ENCODE measurements around the gene PMP22.

PMP22 gene

DNA sequence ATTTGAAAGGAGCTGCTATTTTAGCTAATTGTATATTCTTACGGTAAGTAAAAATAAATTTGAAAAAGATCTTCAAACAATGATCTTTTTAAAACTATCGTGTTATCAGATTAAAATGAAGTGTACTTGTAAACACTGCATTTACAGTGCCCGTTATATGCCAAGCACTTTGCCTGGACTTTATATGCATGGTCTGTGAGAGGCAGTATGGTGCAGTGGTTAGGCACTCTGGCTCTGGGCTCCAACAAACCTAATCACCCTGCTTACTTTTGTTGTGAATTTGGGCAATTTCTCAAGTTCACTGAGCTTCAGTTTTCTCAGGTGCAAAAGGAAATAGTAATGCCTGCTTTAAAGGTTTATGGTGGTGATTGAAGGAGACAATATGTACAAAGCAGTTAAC is 1.4 kb downstream of the PMP22 start:
- Histone ChIP-seq H3K36me3 (replicated peaks; ENCODE audit: low read depth, low read length) (no peaks in the 10 kb centered on the region), H3K4me1 (ENCODE audit: low read length) (no peaks in the 10 kb centered on the region; the same call in 1 of the 2 replicates), H2AFZ (ENCODE audit: low read depth, low read length) (no peak overlapping the region), H3K4me2 (ENCODE audit: low read length) (no peak overlapping the region), H3K9me3 (ENCODE audit: insufficient read depth, low read length) (no peaks in the 10 kb centered on the region), H3K79me2 (ENCODE audit: low read length) (no peaks in the 10 kb centered on the region), H3K27me3 (ENCODE audit: low read depth, low read length) (no peaks in the 10 kb centered on the region), H3K9ac (ENCODE audit: low read length) (no peak overlapping the region), H4K20me1 (ENCODE audit: insufficient read depth, low read length) (no peaks in the 10 kb centered on the region), H3K4me3 (ENCODE audit: low read length) (no peak overlapping the region), H3K27ac (ENCODE audit: low read length) (no peak overlapping the region)
- TF ChIP-seq EZH2phosphoT487 (IDR thresholded peaks at IDR 0.05; ENCODE audit: low read depth) = no peak

GRCh38 chr17:15263206-15263579 is 1.9 kb downstream of the PMP22 start:
- no peak overlapping the region for H3K9ac ChIP-seq (ENCODE audit: low read length)
- no peak overlapping the region for H3K27ac ChIP-seq (ENCODE audit: low read length)
- no peaks in the 10 kb centered on the region; the same call in 1 of the 2 replicates for H3K4me1 ChIP-seq (ENCODE audit: low read length)
- TF ChIP-seq, protein P1, sequence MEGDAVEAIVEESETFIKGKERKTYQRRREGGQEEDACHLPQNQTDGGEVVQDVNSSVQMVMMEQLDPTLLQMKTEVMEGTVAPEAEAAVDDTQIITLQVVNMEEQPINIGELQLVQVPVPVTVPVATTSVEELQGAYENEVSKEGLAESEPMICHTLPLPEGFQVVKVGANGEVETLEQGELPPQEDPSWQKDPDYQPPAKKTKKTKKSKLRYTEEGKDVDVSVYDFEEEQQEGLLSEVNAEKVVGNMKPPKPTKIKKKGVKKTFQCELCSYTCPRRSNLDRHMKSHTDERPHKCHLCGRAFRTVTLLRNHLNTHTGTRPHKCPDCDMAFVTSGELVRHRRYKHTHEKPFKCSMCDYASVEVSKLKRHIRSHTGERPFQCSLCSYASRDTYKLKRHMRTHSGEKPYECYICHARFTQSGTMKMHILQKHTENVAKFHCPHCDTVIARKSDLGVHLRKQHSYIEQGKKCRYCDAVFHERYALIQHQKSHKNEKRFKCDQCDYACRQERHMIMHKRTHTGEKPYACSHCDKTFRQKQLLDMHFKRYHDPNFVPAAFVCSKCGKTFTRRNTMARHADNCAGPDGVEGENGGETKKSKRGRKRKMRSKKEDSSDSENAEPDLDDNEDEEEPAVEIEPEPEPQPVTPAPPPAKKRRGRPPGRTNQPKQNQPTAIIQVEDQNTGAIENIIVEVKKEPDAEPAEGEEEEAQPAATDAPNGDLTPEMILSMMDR (IDR thresholded peaks at IDR 0.05; ENCODE audit: low read depth, low read length) = no peak
- no peak for TF ChIP-seq EZH2phosphoT487 (IDR thresholded peaks at IDR 0.05; ENCODE audit: low read depth)
- no peaks in the 10 kb centered on the region for H3K9me3 ChIP-seq (ENCODE audit: insufficient read depth, low read length)
- H2AFZ ChIP-seq (ENCODE audit: low read depth, low read length) = no peak overlapping the region
- no peaks in the 10 kb centered on the region for H4K20me1 ChIP-seq (ENCODE audit: insufficient read depth, low read length)
- H3K79me2 ChIP-seq (ENCODE audit: low read length) = no peaks in the 10 kb centered on the region
- H3K36me3 ChIP-seq (replicated peaks; ENCODE audit: low read depth, low read length) = no peaks in the 10 kb centered on the region
- no peaks in the 10 kb centered on the region for H3K27me3 ChIP-seq (ENCODE audit: low read depth, low read length)
- no peak overlapping the region for H3K4me3 ChIP-seq (ENCODE audit: low read length)
- H3K4me2 ChIP-seq (ENCODE audit: low read length) = no peak overlapping the region

DNA sequence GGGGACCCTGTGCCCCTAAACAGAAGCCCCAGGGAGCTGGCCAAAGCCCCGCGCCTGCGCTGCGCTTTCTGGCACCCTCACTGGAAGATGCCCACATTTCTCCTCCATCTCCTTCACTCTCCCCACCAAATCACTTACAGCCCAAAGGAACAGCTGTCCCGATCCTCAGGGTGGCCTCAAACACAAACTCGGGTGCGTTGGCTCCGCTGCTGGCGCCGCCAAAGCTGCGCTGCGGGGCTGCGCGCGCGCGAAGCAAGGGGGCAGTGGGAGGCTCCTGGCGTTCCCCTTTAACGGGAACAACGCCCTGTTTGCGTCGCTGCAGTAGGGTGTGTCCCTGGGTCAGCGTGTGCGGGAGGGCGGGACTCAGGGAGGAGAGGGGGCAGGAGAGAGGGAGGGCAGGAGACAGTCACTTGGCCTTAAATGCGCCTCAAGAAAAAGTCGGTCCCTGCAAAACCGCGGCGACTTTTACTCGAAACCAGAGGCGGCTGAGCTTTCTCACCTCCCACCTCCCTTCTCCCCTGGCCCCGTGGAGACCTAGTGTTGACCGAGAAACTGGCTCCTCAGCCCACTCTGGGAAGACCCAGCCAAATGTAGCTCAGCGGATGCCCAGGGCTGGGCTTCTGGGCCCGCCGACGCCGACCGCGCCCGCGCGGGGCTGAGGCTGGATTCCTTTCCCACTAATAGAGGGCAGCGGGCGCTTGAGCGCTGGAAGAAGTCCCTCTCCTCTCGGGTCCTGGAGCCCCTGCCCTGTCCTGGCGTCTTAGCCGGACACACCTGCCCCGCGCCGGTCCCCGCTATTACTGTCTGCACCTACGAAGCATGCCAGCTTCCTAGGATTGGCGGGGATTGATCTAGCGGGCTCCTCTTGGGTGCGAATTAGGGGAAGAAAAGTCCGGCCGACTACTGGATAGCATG is 2.6 kb downstream of the PMP22 start:
- H3K79me2 ChIP-seq (ENCODE audit: low read length) = no peaks in the 10 kb centered on the region
- no peak overlapping the region for H3K4me2 ChIP-seq (ENCODE audit: low read length)
- H3K27me3 ChIP-seq (ENCODE audit: low read depth, low read length) = no peaks in the 10 kb centered on the region
- no peak overlapping the region for H2AFZ ChIP-seq (ENCODE audit: low read depth, low read length)
- H3K36me3 ChIP-seq (replicated peaks; ENCODE audit: low read depth, low read length) = no peaks in the 10 kb centered on the region
- TF ChIP-seq EZH2phosphoT487 (IDR thresholded peaks at IDR 0.05; ENCODE audit: low read depth) = no peak
- TF ChIP-seq, protein P1 (IDR thresholded peaks at IDR 0.05; ENCODE audit: low read depth, low read length) = no peak
- H3K4me1 ChIP-seq (ENCODE audit: low read length) = peaks cover under 1% of the 10 kb centered on the region; the same call in 1 of the 2 replicates
- H3K9ac ChIP-seq (ENCODE audit: low read length) = no peak overlapping the region
- no peaks in the 10 kb centered on the region for H3K9me3 ChIP-seq (ENCODE audit: insufficient read depth, low read length)
- H3K27ac ChIP-seq (ENCODE audit: low read length) = no peak overlapping the region
- no peaks in the 10 kb centered on the region for H4K20me1 ChIP-seq (ENCODE audit: insufficient read depth, low read length)
- H3K4me3 ChIP-seq (ENCODE audit: low read length) = no peak overlapping the region

GRCh38 chr17:15261802-15262290 is 3.3 kb downstream of the PMP22 start:
- H3K79me2 ChIP-seq (ENCODE audit: low read length) = no peaks in the 10 kb centered on the region

More at GRCh38 chr17:15261802-15262290, 3.3 kb downstream of the PMP22 start:
- H3K27ac ChIP-seq (ENCODE audit: low read length) = no peak overlapping the region
- H3K9me3 ChIP-seq (ENCODE audit: insufficient read depth, low read length) = no peaks in the 10 kb centered on the region
- TF ChIP-seq, protein P1 (IDR thresholded peaks at IDR 0.05; ENCODE audit: low read depth, low read length) = no peak
- no peak overlapping the region for H3K4me2 ChIP-seq (ENCODE audit: low read length)
- no peak overlapping the region for H3K9ac ChIP-seq (ENCODE audit: low read length)
- no peaks in the 10 kb centered on the region for H4K20me1 ChIP-seq (ENCODE audit: insufficient read depth, low read length)
- no peak overlapping the region for H3K4me3 ChIP-seq (ENCODE audit: low read length)
- H3K4me1 ChIP-seq (ENCODE audit: low read length) = peaks cover 7% of the 10 kb centered on the region; the same call in 1 of the 2 replicates
- H3K36me3 ChIP-seq (replicated peaks; ENCODE audit: low read depth, low read length) = no peaks in the 10 kb centered on the region
- H2AFZ ChIP-seq (ENCODE audit: low read depth, low read length) = no peak overlapping the region
- H3K27me3 ChIP-seq (ENCODE audit: low read depth, low read length) = no peaks in the 10 kb centered on the region
